SK-N-SH (cell line): ENCODE measurements around the gene AMDHD2. TPM values are rescaled to one million over a fixed set of nuclear protein-coding genes. Genes with fewer than 3 reads are reported as not detected.

Experiments
- CTCF ChIA-PET: fragments of 300-600, 350-600 bp; formaldehyde crosslinking; extraction: SDS; loops from one replicate; lab custom pipeline; 2021; lab: Yijun Ruan, JAX
- POLR2A ChIA-PET: fragments of 350-600 bp; sonication (Branson Sonifier 250); formaldehyde crosslinking; extraction: SDS; loops from one replicate; lab custom pipeline; 2020; ENCODE audit warnings: antibody characterized with exemption, inconsistent platforms; lab: Yijun Ruan, JAX
- DNase-seq: peaks from one replicate; pipeline ENCODE4 v3.0.0; 2012
- H2AFZ ChIP-seq: fragments of 200-600 bp; sonication (generic); 2 replicates; pipeline ENCODE4 v1.8.1; 2016; ENCODE audit warnings: antibody characterized with exemption, mild to moderate bottlenecking, low read depth
- H3F3A ChIP-seq: fragments of 200-600 bp; sonication (generic); replicated peaks from 2 replicates; pipeline ENCODE3; 2016; ENCODE audit warnings: antibody characterized with exemption, mild to moderate bottlenecking; ENCODE audit not compliant: insufficient read depth
- H3K27ac ChIP-seq, 2 experiments: fragments of 200-500 bp in 1 of 2; fragments of 200-600 bp in 1 of 2; sonication (Bioruptor generic) in 1 of 2; sonication (generic), shearing (Covaris generic) in 1 of 2; 2 replicates each; pipeline versions ENCODE4 v1.5.1 to v1.6.1; 2014 to 2016; ENCODE audit warnings: low read depth in 2 of 2, inconsistent platforms in 1 of 2, low read length in 1 of 2, mild to moderate bottlenecking in 1 of 2, mixed read lengths in 1 of 2
- H3K27me3 ChIP-seq: fragments of 200-600 bp; sonication (generic), shearing (Covaris generic); 2 replicates; pipeline ENCODE4 v1.6.1; 2016; ENCODE audit warnings: mixed run types; ENCODE audit not compliant: insufficient read depth
- H3K36me3 ChIP-seq, 2 experiments: fragments of 200-500 bp in 1 of 2; fragments of 200-600 bp in 1 of 2; sonication (Bioruptor generic) in 1 of 2; sonication (generic) in 1 of 2; replicated peaks in 1 of 2; 2 replicates each; pipeline versions ENCODE3 to v1.5.1; 2014 to 2016; ENCODE audit warnings: low read length in 1 of 2, mild to moderate bottlenecking in 1 of 2; ENCODE audit not compliant: insufficient read depth in 2 of 2, control insufficient read depth in 1 of 2
- H3K4me1 ChIP-seq, 2 experiments: fragments of 200-500 bp in 1 of 2; fragments of 200-600 bp in 1 of 2; sonication (Bioruptor generic) in 1 of 2; sonication (generic), shearing (Covaris generic) in 1 of 2; 2 replicates each; pipeline versions ENCODE4 v1.5.1 to v1.6.1; 2014 to 2016; ENCODE audit warnings: low read depth in 1 of 2, low read length in 1 of 2, mixed run types in 1 of 2; ENCODE audit not compliant: insufficient read depth in 2 of 2, control insufficient read depth in 1 of 2
- H3K4me2 ChIP-seq: fragments of 200-600 bp; sonication (generic), shearing (Covaris generic); 2 replicates; pipeline ENCODE4 v1.6.1; 2017; ENCODE audit warnings: mixed run types
- H3K4me3 ChIP-seq, 2 experiments: fragments of 200-500 bp in 1 of 2; fragments of 200-600 bp in 1 of 2; sonication (Bioruptor generic) in 1 of 2; sonication (generic), shearing (Covaris generic) in 1 of 2; 2 replicates each; pipeline versions ENCODE4 v1.5.1 to v1.8.1; 2014 to 2016; ENCODE audit warnings: low read depth in 2 of 2, inconsistent platforms in 1 of 2, low read length in 1 of 2, mild to moderate bottlenecking in 1 of 2, mixed read lengths in 1 of 2, moderate library complexity in 1 of 2
- H3K79me2 ChIP-seq: fragments of 200-600 bp; sonication (generic); 2 replicates; pipeline ENCODE4 v1.8.1; 2017; ENCODE audit warnings: mild to moderate bottlenecking; ENCODE audit not compliant: insufficient read depth
- H3K9ac ChIP-seq: fragments of 200-600 bp; sonication (generic); 2 replicates; pipeline ENCODE4 v1.6.1; 2017; ENCODE audit warnings: mixed run types
- H3K9me2 ChIP-seq: fragments of 200-600 bp; sonication (generic); 2 replicates; pipeline ENCODE4 v1.6.1; 2017; ENCODE audit warnings: mixed run types
- H3K9me3 ChIP-seq: fragments of 200-600 bp; sonication (generic); 2 replicates; pipeline ENCODE4 v1.6.1; 2017; ENCODE audit warnings: mixed run types, mild to moderate bottlenecking, moderate library complexity
- H4K20me1 ChIP-seq: fragments of 200-600 bp; sonication (generic); 2 replicates; pipeline ENCODE4 v1.6.1; 2017; ENCODE audit warnings: mild to moderate bottlenecking, mixed run types; ENCODE audit not compliant: insufficient read depth
- CTCF ChIP-seq: fragments of 200-600 bp; sonication (generic); IDR thresholded peaks from 2 replicates; pipeline ENCODE4 v1.6.1; 2017; ENCODE audit warnings: antibody characterized with exemption, mild to moderate bottlenecking, moderate library complexity
- ELF1 ChIP-seq: IDR thresholded peaks from 2 replicates; pipeline ENCODE4 v1.4.0; 2012
- EZH2phosphoT487 ChIP-seq: fragments of 200-600 bp; sonication (generic); IDR thresholded peaks from 2 replicates; pipeline ENCODE4 v1.6.1; 2017; ENCODE audit warnings: low read depth, mixed run types, mild to moderate bottlenecking, antibody characterized with exemption, moderate library complexity, borderline replicate concordance
- GABPA ChIP-seq: IDR thresholded peaks from 2 replicates; pipeline ENCODE4 v1.4.0; 2012; ENCODE audit warnings: low read depth, mild to moderate bottlenecking
- JUND ChIP-seq: IDR thresholded peaks from 2 replicates; pipeline ENCODE4 v1.4.0; 2012
- MAX ChIP-seq: IDR thresholded peaks from 2 replicates; pipeline ENCODE4 v1.4.0; 2012; ENCODE audit warnings: low read depth
- MEF2A ChIP-seq: IDR thresholded peaks from 2 replicates; pipeline ENCODE4 v1.4.0; 2012; ENCODE audit warnings: low read depth, borderline replicate concordance
- MXI1 ChIP-seq: IDR thresholded peaks from 2 replicates; pipeline ENCODE4 v1.6.1; 2012; ENCODE audit warnings: mild to moderate bottlenecking, low read depth, low read length, improper control_type of control experiment
- NFIC ChIP-seq: IDR thresholded peaks from 2 replicates; pipeline ENCODE4 v1.4.0; 2012; ENCODE audit warnings: borderline replicate concordance
- SIN3A ChIP-seq: IDR thresholded peaks from 2 replicates; pipeline ENCODE4 v1.6.1; 2012; ENCODE audit warnings: low read depth, mild to moderate bottlenecking, low read length, moderate library complexity, borderline replicate concordance
- TEAD4 ChIP-seq: IDR thresholded peaks from 2 replicates; pipeline ENCODE4 v1.4.0; 2012; ENCODE audit warnings: mild to moderate bottlenecking, borderline replicate concordance; ENCODE audit not compliant: insufficient read depth
- YY1 ChIP-seq: IDR thresholded peaks from 2 replicates; pipeline ENCODE4 v1.4.0; 2012; ENCODE audit warnings: low read depth, mild to moderate bottlenecking
- WGBS: methylation state at CpG from one replicate; pipeline ENCODE4 v1.1.6; 2017; ENCODE audit warnings: low lambda C conversion rate; 5-methylcytosine and 5-hydroxymethylcytosine counted together
- polyA plus RNA-seq, 3 experiments: library from polyadenylated mRNA; depleted of rRNA; stranded (reverse); fragments of >200 nt; gene quantifications; 2 replicates each; pipeline ENCODE4 v1.2.3, GENCODE V29; 2012
- TF ChIP-seq, protein P1 (sequence below): IDR thresholded peaks from 2 replicates; pipeline ENCODE4; 2012
- TF ChIP-seq, protein P2 (sequence below): IDR thresholded peaks from 2 replicates; pipeline ENCODE4 v1.4.0; 2012; ENCODE audit warnings: low read depth, borderline replicate concordance
- TF ChIP-seq, protein P3 (sequence below): IDR thresholded peaks from 2 replicates; pipeline ENCODE4 v1.6.1; 2012; ENCODE audit warnings: mild to moderate bottlenecking, low read depth, low read length, moderate library complexity

Gene AMDHD2
- polyA plus RNA-seq, 1 of the 3 experiments (the other 2 are of a cell fraction) = 38.1 TPM

GRCh38 chr16:2490190-2491105 lies 29.7 kb upstream of the AMDHD2 start (continued):
- TF ChIP-seq JUND = no peak

- Histone ChIP-seq H3K27me3 (no peaks in the 10 kb centered on the region), H3K9me3 (no peaks in the 10 kb centered on the region), H3K36me3 (peaks cover 0 to 3% of the 10 kb centered on the region in 2 experiments), H3K4me1 (peaks cover 0 to 15% of the 10 kb centered on the region in 2 experiments; a peak in 1 of 4 replicates), H4K20me1 (no peaks in the 10 kb centered on the region), H3K4me2 (no peak overlapping the region), H3K9ac (no peak overlapping the region), H3K9me2 (no peaks in the 10 kb centered on the region), H3K4me3 (no peak overlapping the region), H3K79me2 (no peaks in the 10 kb centered on the region), H3K27ac (no peak overlapping the region), H3F3A (no peaks in the 10 kb centered on the region), H2AFZ (no peak overlapping the region)
- 97% methylated on average over 13 of the region's 13 CpGs for whole genome bisulfite sequencing
- TF ChIP-seq EZH2phosphoT487 (no peak), GABPA (no peak), MAX (no peak), SIN3A (no peak), NFIC (no peak)
- TF ChIP-seq, protein P1, sequence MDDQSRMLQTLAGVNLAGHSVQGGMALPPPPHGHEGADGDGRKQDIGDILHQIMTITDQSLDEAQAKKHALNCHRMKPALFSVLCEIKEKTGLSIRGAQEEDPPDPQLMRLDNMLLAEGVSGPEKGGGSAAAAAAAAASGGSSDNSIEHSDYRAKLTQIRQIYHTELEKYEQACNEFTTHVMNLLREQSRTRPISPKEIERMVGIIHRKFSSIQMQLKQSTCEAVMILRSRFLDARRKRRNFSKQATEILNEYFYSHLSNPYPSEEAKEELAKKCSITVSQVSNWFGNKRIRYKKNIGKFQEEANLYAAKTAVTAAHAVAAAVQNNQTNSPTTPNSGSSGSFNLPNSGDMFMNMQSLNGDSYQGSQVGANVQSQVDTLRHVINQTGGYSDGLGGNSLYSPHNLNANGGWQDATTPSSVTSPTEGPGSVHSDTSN = no peak
- TF ChIP-seq, protein P2, sequence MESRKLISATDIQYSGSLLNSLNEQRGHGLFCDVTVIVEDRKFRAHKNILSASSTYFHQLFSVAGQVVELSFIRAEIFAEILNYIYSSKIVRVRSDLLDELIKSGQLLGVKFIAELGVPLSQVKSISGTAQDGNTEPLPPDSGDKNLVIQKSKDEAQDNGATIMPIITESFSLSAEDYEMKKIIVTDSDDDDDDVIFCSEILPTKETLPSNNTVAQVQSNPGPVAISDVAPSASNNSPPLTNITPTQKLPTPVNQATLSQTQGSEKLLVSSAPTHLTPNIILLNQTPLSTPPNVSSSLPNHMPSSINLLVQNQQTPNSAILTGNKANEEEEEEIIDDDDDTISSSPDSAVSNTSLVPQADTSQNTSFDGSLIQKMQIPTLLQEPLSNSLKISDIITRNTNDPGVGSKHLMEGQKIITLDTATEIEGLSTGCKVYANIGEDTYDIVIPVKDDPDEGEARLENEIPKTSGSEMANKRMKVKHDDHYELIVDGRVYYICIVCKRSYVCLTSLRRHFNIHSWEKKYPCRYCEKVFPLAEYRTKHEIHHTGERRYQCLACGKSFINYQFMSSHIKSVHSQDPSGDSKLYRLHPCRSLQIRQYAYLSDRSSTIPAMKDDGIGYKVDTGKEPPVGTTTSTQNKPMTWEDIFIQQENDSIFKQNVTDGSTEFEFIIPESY = no peak
- ChIA-PET POLR2A (no interaction called here), CTCF (interaction anchor here (1.0 to 12.7 kb wide), 3 partner anchors 8 to 435 kb away, joined by 3 to 95 read pairs (median 4); no protein-coding TSS in a partner anchor)
- no peak for DNase-seq
Observed at GRCh38 chr16:2492292-2492691, 27.9 kb upstream of the AMDHD2 start.

GRCh38 chr16:2493605-2494004 lies 26.6 kb upstream of the AMDHD2 start:
- CTCF ChIA-PET = interaction anchor here (1.0 to 1.4 kb wide), 2 partner anchors 11 to 20 kb away, joined by 3 read pairs; no protein-coding TSS in a partner anchor
- no peaks in the 10 kb centered on the region for H3F3A ChIP-seq

More at GRCh38 chr16:2493605-2494004, 26.6 kb upstream of the AMDHD2 start:
- no peaks in the 10 kb centered on the region for H3K9me2 ChIP-seq
- H3K27ac ChIP-seq = no peak overlapping the region
- POLR2A ChIA-PET = interaction anchor here (0.6 kb wide), 1 partner anchor 13 kb away, joined by 3 read pairs; no protein-coding TSS in a partner anchor
- WGBS = 94% methylated on average over 4 of the region's 6 CpGs
- H3K36me3 ChIP-seq = peaks cover 0 to 9% of the 10 kb centered on the region in 2 experiments
- peaks cover 0 to 17% of the 10 kb centered on the region in 2 experiments; a peak in 1 of 4 replicates for H3K4me1 ChIP-seq
- H3K9me3 ChIP-seq = no peaks in the 10 kb centered on the region
- H3K4me3 ChIP-seq = no peak overlapping the region
- no peak overlapping the region for H3K9ac ChIP-seq
- no peak overlapping the region for H2AFZ ChIP-seq
- DNase-seq = no peak
- TF ChIP-seq YY1 (no peak), MAX (no peak), MEF2A (no peak), TEAD4 (no peak), ELF1 (no peak), CTCF (no peak), MXI1 (no peak)
- TF ChIP-seq, protein P3, sequence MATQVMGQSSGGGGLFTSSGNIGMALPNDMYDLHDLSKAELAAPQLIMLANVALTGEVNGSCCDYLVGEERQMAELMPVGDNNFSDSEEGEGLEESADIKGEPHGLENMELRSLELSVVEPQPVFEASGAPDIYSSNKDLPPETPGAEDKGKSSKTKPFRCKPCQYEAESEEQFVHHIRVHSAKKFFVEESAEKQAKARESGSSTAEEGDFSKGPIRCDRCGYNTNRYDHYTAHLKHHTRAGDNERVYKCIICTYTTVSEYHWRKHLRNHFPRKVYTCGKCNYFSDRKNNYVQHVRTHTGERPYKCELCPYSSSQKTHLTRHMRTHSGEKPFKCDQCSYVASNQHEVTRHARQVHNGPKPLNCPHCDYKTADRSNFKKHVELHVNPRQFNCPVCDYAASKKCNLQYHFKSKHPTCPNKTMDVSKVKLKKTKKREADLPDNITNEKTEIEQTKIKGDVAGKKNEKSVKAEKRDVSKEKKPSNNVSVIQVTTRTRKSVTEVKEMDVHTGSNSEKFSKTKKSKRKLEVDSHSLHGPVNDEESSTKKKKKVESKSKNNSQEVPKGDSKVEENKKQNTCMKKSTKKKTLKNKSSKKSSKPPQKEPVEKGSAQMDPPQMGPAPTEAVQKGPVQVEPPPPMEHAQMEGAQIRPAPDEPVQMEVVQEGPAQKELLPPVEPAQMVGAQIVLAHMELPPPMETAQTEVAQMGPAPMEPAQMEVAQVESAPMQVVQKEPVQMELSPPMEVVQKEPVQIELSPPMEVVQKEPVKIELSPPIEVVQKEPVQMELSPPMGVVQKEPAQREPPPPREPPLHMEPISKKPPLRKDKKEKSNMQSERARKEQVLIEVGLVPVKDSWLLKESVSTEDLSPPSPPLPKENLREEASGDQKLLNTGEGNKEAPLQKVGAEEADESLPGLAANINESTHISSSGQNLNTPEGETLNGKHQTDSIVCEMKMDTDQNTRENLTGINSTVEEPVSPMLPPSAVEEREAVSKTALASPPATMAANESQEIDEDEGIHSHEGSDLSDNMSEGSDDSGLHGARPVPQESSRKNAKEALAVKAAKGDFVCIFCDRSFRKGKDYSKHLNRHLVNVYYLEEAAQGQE = no peak
- H3K27me3 ChIP-seq = no peaks in the 10 kb centered on the region
- no peak overlapping the region for H3K4me2 ChIP-seq
- H3K79me2 ChIP-seq = no peaks in the 10 kb centered on the region
- H4K20me1 ChIP-seq = no peaks in the 10 kb centered on the region
